ENCODE measurements around the gene FOXI2.

FOXI2 gene

DNA sequence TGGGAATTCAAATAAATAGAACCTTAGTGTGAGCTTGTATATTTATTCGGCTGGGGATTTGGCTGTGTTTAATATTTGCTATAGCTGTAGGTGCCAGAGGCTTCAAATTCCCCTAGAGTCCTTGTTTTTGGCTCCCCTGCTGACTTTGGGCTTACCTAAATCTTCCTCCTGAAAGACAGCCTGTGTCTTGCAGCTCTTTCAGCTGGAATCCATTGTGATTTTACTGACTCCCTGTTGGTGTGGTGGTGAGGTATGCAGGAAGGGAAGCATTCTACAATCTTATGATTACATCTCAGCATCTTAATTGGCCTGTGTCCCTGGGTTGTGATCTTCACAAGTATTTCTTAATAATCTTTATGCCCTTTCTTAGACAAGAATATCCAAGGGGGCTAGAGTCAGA is 25.9 kb downstream of the FOXI2 start:
- TF ChIP-seq, protein P1, sequence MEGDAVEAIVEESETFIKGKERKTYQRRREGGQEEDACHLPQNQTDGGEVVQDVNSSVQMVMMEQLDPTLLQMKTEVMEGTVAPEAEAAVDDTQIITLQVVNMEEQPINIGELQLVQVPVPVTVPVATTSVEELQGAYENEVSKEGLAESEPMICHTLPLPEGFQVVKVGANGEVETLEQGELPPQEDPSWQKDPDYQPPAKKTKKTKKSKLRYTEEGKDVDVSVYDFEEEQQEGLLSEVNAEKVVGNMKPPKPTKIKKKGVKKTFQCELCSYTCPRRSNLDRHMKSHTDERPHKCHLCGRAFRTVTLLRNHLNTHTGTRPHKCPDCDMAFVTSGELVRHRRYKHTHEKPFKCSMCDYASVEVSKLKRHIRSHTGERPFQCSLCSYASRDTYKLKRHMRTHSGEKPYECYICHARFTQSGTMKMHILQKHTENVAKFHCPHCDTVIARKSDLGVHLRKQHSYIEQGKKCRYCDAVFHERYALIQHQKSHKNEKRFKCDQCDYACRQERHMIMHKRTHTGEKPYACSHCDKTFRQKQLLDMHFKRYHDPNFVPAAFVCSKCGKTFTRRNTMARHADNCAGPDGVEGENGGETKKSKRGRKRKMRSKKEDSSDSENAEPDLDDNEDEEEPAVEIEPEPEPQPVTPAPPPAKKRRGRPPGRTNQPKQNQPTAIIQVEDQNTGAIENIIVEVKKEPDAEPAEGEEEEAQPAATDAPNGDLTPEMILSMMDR (IDR thresholded peaks at IDR 0.05; ENCODE audit: low read depth, low read length), result no peak
- H3K4me3 ChIP-seq (ENCODE audit: low read depth, low read length), result no peak overlapping the region

DNA sequence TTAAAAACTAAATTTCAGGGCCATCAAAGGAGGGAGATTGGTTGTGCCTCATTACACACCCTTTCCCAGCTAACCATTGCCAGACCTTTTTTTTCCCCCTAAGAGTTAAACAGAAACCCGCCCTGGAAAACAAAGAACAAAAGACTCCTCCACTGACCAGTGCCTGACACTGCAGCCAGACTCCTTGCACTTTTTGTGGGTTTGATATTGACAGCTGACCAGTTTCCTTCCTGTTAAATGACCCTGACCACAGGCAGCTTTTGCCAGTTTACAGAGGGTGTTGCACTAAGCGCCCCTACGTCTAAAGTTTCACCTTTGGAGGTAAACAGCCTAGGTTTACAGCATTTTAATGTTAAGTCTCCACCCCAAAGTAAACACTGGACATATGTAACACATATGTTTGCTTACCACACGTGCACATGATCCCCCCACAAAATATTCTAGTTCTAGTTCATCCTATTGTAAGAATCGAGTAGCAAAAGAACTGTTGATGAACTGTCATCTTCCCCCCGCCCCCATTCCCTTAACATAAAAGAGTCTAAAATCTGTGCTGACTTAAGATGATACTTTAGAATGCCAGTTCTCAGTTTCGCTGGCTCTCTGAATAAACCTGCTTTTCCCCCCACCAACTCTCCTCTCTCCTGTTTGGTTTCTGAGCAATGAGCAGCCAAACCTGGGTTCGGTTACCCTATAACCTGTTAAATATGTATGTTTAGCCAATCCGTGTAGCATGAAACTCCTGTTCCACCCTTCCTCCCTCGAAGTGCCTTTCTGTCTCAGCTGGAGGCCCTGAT is 38.0 kb downstream of the FOXI2 start:
- TF ChIP-seq, protein P1 (IDR thresholded peaks at IDR 0.05; ENCODE audit: low read depth, low read length), result no peak
- H3K4me3 ChIP-seq (ENCODE audit: low read depth, low read length), result no peak overlapping the region

DNA sequence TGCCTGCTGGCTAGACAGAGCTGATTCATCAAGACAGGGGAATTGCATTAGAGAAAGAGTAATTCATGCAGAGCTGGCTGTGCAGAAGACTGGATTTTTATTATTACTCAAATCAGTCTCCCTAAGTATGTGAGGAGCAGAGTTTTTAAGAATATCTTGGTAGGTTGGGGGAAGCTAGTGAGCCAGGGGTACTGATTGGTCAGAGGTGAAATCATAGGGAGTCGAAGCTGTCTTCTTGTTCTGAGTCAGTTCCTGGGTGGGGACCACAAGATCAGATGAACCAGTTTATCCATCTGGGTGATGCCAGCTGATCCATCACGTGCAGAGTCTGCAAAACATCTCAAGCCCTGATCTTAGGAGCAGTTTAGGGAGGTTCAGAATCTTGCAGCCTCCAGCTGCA is 39.8 kb downstream of the FOXI2 start:
- TF ChIP-seq, protein P1 (IDR thresholded peaks at IDR 0.05; ENCODE audit: low read depth, low read length), result no peak
- no peak overlapping the region for H3K4me3 ChIP-seq (ENCODE audit: low read depth, low read length)

DNA sequence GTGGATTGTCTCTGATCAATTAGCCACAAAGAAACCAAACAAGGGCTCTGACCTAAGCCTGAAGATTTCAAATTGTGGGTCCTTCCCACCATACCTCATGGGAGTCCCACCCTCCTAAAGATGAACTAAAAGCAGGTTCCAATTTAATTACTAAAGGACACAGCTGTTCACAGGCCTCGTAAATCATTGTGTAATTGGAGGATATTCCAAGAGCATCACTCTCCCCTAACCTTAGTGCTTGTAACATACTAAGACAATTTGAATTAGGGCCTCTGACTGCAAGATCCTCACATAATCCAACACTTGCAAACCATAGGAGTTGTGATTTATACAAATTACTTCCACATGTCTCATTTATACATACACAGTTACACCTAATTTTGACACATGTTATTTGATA is 44.4 kb downstream of the FOXI2 start:
- TF ChIP-seq, protein P1 (IDR thresholded peaks at IDR 0.05; ENCODE audit: low read depth, low read length), result no peak
- no peak overlapping the region for H3K4me3 ChIP-seq (ENCODE audit: low read depth, low read length)

DNA sequence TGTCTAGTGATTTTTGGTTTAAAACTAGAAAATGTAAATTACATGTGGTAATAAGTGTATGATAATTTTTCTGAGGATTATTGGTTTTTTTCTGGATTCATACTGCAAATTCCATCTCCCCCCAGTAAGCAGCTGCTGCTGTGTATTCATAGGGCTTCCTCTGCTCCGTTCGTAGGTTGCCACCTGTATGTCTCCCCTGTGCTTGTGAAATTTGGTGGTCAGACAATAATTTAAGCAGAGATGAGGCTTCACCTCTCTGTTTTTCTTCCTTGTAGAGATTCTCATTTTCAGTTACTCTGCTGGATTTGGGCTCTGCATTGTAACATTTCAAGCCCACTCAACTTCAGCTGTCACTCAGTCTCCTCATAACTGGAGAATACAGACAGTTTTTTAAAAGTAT is 50.9 kb downstream of the FOXI2 start:
- H3K4me3 ChIP-seq (ENCODE audit: low read depth, low read length), result no peak overlapping the region
- TF ChIP-seq, protein P1 (IDR thresholded peaks at IDR 0.05; ENCODE audit: low read depth, low read length), result no peak

- H3K4me3 ChIP-seq (ENCODE audit: low read depth, low read length), result no peak overlapping the region
- TF ChIP-seq, protein P1 (IDR thresholded peaks at IDR 0.05; ENCODE audit: low read depth, low read length), result no peak
Observed at GRCh38 chr10:127790066-127790624, 53.2 kb downstream of the FOXI2 start.
